Activated CD8-positive, alpha-beta memory T cell treated with anti-CD3 and anti-CD28 coated beads, Interleukin-2, amount 50 U/mL, for 1 hour (primary cell): ENCODE results near the gene SLC1A6.
"Not testable (repeated sequence)": the region's sequence is repeated elsewhere in the genome, so short reads cannot be mapped to it uniquely, and the experiment has no call there.

ENCODE experiments used
- DNase-seq: peaks from one replicate; pipeline ENCODE4 v3.0.0-alpha.2; 2020; ENCODE audit errors: extremely low read depth

Gene SLC1A6

DNA sequence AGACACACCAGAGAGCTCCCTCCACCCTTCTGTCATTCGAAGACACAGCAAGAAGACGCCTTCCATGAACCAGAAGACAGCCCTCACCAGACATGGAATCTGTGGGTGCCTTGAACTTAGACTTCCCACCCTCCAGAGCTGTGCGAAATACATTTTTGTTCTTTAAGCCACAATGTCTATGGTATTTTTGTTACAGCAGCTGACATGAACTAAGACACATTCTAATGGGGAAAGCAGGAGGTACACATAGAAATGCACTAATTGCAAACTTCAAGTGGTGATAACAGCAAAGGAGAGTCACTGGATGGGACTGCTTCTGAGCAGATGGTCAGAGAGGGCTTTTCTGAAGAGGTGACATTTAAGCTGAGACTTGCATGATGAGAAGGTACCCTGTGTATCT lies 22.2 kb downstream of the SLC1A6 start:
- no peak for DNase-seq

DNA sequence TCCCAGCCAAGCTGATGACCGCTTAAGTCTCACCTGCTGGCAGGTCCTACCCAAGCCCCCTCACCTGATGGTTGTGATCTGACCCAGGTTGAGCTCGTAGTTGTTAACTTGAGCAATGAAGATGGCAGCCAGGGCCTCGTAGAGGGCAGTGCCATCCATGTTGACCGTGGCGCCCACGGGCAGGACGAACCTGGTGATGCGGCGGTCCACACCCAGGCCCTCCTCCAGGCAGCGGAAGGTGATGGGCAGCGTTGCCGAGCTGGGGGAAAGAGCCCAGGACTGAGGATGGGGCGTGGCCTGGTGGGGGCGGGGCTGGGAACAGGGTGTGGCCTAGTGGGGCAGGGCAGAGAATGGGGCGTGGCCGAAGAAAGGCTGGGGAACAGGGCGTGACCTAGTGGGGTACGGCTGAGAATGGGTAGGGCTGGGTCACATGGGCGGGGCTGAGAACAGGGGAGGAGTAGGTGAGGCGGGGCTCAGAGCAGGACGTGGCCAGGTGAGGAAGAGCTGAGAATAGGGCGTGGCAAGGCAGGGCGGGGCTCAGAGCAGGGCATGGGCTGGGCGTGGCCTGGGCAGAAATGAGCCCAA lies 25.5 kb downstream of the SLC1A6 start:
- no peak for DNase-seq

- no peak for DNase-seq
These were observed 26.9 kb downstream of the SLC1A6 start for GRCh38 chr19:14952767-14953166.

GRCh38 chr19:14950421-14950820 lies 29.2 kb downstream of the SLC1A6 start:
- no peak for DNase-seq

GRCh38 chr19:14949876-14950275 lies 29.8 kb downstream of the SLC1A6 start:
- DNase-seq = no peak

- not testable (repeated sequence) for DNase-seq
These were observed 30.3 kb downstream of the SLC1A6 start for GRCh38 chr19:14949413-14949812.

DNA sequence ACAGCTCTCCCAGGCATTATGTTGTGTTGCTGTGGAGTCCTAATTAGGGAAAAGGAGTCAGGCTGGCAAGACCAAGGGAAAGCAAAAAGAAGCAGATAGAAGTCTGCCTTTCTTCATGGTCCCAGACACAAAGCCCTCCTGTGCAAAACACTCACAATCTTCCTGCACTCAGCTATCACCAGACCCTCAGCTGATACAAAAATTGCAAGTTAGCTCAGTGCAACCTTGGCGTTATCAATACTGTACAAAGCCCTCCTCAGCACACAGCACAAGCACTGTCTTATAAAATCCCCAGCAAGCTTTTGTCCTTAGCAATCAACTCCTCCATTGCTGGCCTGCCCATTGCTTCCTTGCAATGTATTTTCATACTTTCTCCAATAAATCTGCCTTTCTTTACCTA lies 35.2 kb downstream of the SLC1A6 start:
- no peak for DNase-seq

- DNase-seq = no peak
These were observed 36.1 kb downstream of the SLC1A6 start for GRCh38 chr19:14943601-14944000.

DNA sequence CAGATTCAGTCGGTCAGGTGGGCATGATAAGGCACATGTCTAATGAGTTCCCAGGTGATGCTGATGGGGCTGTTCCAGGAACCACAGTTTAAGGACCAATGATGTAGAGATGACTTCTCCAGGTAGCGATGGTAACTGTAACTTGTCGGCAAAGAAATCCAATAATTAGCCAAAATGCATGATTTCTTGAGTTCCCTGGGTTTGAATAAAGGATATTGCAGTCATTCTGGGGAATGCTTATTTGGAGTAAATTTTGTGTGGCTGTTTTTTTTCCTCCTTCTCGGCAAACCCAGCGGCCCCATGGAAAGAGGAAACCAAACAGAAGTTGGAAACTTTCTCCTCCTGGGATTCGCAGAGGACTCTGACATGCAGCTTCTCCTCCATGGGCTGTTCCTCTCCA lies 38.5 kb downstream of the SLC1A6 start, which contains the start of gene OR7C2:
TSS of gene OR7C2 (plus strand) at position 301 of the 400 bp plus-strand sequence. CDS start at position 301, 0 bp downstream.
- DNase-seq = no peak

- DNase-seq = no peak
These were observed 39.4 kb downstream of the SLC1A6 start for GRCh38 chr19:14940266-14940665.

GRCh38 chr19:14933506-14933905 lies 46.2 kb downstream of the SLC1A6 start:
- DNase-seq = no peak

DNA sequence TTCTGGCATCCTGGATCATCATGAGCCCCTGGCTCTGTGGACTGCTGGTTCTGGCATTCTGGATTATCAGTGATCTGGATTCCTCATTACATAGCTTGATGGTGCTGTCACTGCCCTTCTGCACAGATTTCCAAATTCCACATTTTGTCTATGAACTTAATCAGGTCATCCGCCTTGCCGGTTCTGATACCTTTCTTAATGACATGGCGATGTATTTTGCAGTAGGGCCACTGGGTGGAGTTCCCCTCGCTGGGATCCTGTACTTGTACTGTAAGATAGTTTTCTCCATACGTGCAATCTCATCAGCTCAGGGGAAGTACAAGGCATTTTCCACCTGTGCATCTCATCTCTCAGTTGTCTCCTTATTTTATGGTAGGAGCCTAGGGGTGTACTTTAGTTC lies 62.8 kb downstream of the SLC1A6 start:
- DNase-seq = no peak

- no peak for DNase-seq
These were observed 64.5 kb downstream of the SLC1A6 start for GRCh38 chr19:14915116-14915515.

DNA sequence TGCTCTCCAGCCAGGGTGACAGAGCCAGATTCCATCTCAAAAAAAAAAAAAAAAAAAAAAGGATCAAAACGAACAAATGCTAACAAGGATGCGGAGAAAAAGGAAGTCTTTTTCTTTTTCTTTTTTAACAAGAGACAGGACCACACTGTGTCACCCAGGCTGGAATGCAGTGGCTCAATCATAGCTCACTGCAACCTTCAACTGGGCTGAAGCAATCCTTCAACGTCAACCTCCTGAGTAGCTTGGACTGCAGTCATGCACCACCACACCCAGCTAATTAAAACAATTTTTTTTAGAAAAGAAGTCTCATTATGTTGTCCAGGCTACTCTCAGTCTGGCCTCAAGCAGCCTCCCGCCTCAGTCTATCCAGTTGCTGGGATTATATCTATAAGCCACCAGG lies 73.0 kb downstream of the SLC1A6 start:
- no peak for DNase-seq

- no peak for DNase-seq
These were observed 77.9 kb downstream of the SLC1A6 start for GRCh38 chr19:14901675-14902260.
